ENCODE measurements around the gene SH3D19.

The SH3D19 gene

DNA sequence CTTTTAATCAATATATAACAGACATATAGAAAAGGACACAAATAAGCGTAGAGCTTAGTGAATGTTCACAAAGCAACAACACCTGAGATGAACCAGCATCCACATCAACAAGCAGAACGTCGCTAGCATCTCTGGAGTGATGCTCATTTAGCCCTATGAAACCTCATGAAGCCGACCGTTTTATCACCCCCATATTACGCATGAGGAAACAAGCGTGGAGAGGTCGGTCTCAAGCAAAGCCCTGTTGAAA, 226.5 kb downstream of the SH3D19 start:
- DNase-seq (no peak), ATAC-seq (ENCODE audit: insufficient read depth, low read depth) (no peak)
- Histone ChIP-seq H3K27ac (ENCODE audit: low read length) (peak overlapping the region; percentile 57), H3K9ac (ENCODE audit: low read depth, low read length) (peak overlapping the region; percentile 41), H4K20me1 (ENCODE audit: insufficient read depth, low read length) (peaks cover 39% of the 10 kb centered on the region), H3K4me3 (ENCODE audit: low read depth in 1 of 2, low read length in 2 of 2) (peak overlapping the region; percentile 12 to 96; a peak in 3 of 4 replicates), H3K36me3 (ENCODE audit: insufficient read depth, low read length) (peaks cover 43% of the 10 kb centered on the region), H3K4me2 (ENCODE audit: insufficient read depth, low read length) (peak overlapping the region; percentile 73), H3K4me1 (ENCODE audit: insufficient read depth, low read length) (peaks cover 25% of the 10 kb centered on the region), H3K9me3 (ENCODE audit: insufficient read depth, low read length, severe bottlenecking) (no peaks in the 10 kb centered on the region), H3K27me3 (ENCODE audit: insufficient read depth, low read length, poor library complexity) (no peaks in the 10 kb centered on the region), H2AFZ (ENCODE audit: low read depth, low read length) (peak overlapping the region; percentile 80), H3K79me2 (ENCODE audit: insufficient read depth, low read length) (peaks cover 44% of the 10 kb centered on the region)
- no peak for TF ChIP-seq EZH2 (IDR thresholded peaks at IDR 0.05; ENCODE audit: borderline replicate concordance, low read depth, low read length, severe bottlenecking)
- TF ChIP-seq, protein P1, sequence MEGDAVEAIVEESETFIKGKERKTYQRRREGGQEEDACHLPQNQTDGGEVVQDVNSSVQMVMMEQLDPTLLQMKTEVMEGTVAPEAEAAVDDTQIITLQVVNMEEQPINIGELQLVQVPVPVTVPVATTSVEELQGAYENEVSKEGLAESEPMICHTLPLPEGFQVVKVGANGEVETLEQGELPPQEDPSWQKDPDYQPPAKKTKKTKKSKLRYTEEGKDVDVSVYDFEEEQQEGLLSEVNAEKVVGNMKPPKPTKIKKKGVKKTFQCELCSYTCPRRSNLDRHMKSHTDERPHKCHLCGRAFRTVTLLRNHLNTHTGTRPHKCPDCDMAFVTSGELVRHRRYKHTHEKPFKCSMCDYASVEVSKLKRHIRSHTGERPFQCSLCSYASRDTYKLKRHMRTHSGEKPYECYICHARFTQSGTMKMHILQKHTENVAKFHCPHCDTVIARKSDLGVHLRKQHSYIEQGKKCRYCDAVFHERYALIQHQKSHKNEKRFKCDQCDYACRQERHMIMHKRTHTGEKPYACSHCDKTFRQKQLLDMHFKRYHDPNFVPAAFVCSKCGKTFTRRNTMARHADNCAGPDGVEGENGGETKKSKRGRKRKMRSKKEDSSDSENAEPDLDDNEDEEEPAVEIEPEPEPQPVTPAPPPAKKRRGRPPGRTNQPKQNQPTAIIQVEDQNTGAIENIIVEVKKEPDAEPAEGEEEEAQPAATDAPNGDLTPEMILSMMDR (IDR thresholded peaks at IDR 0.05; ENCODE audit: borderline replicate concordance, extremely low read depth, low read length, poor library complexity, severe bottlenecking), result no peak

DNA sequence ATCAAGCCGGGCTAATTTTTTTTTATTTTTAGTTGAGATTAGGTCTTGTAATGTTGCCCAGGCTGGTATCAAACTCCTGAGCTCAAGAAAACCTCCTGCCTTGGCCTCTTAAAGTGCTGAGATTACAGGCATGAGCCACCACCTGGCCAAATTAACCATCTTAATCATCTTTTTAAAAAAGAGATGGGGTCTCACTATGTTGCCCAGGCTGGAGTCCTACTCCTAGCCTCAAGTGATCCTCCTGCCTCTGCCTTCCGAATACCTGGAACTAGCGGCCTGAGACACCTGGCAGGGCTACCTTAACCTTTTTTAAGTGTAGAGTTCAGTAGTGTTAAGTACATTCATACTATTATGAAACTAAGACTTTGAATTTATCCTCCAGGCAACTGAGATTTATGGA, 227.6 kb downstream of the SH3D19 start:
- H3K9ac ChIP-seq (ENCODE audit: low read depth, low read length), result no peak overlapping the region
- no peaks in the 10 kb centered on the region for H3K27me3 ChIP-seq (ENCODE audit: insufficient read depth, low read length, poor library complexity)
- no peak overlapping the region for H3K4me2 ChIP-seq (ENCODE audit: insufficient read depth, low read length)
- H3K4me3 ChIP-seq (ENCODE audit: low read depth in 1 of 2, low read length in 2 of 2), result no peak overlapping the region
- ATAC-seq (ENCODE audit: insufficient read depth, low read depth), result no peak
- TF ChIP-seq, protein P1 (IDR thresholded peaks at IDR 0.05; ENCODE audit: borderline replicate concordance, extremely low read depth, low read length, poor library complexity, severe bottlenecking), result no peak
- TF ChIP-seq EZH2 (IDR thresholded peaks at IDR 0.05; ENCODE audit: borderline replicate concordance, low read depth, low read length, severe bottlenecking), result no peak
- H4K20me1 ChIP-seq (ENCODE audit: insufficient read depth, low read length), result peaks cover 29% of the 10 kb centered on the region
- DNase-seq, result no peak
- no peak overlapping the region for H3K27ac ChIP-seq (ENCODE audit: low read length)
- 0 out of 2 replicates have a peak overlapping the region, but pooled peaks have one; percentile 25 for H2AFZ ChIP-seq (ENCODE audit: low read depth, low read length)
- no peaks in the 10 kb centered on the region for H3K9me3 ChIP-seq (ENCODE audit: insufficient read depth, low read length, severe bottlenecking)
- H3K4me1 ChIP-seq (ENCODE audit: insufficient read depth, low read length), result peaks cover 25% of the 10 kb centered on the region
- peaks cover 34% of the 10 kb centered on the region for H3K79me2 ChIP-seq (ENCODE audit: insufficient read depth, low read length)
- H3K36me3 ChIP-seq (ENCODE audit: insufficient read depth, low read length), result peaks cover 32% of the 10 kb centered on the region

- Histone ChIP-seq H3K36me3 (ENCODE audit: insufficient read depth, low read length) (peaks cover 6% of the 10 kb centered on the region), H3K79me2 (ENCODE audit: insufficient read depth, low read length) (peaks cover 7% of the 10 kb centered on the region), H3K27ac (ENCODE audit: low read length) (no peak overlapping the region), H3K9me3 (ENCODE audit: insufficient read depth, low read length, severe bottlenecking) (no peaks in the 10 kb centered on the region), H3K4me1 (ENCODE audit: insufficient read depth, low read length) (peaks cover 7% of the 10 kb centered on the region), H4K20me1 (ENCODE audit: insufficient read depth, low read length) (peaks cover 5% of the 10 kb centered on the region), H3K4me3 (ENCODE audit: low read depth in 1 of 2, low read length in 2 of 2) (no peak overlapping the region), H3K27me3 (ENCODE audit: insufficient read depth, low read length, poor library complexity) (no peaks in the 10 kb centered on the region), H3K4me2 (ENCODE audit: insufficient read depth, low read length) (no peak overlapping the region), H2AFZ (ENCODE audit: low read depth, low read length) (no peak overlapping the region), H3K9ac (ENCODE audit: low read depth, low read length) (no peak overlapping the region)
- ATAC-seq (ENCODE audit: insufficient read depth, low read depth) (no peak), DNase-seq (no peak)
- TF ChIP-seq, protein P1 (IDR thresholded peaks at IDR 0.05; ENCODE audit: borderline replicate concordance, extremely low read depth, low read length, poor library complexity, severe bottlenecking), result no peak
These were observed 230.3 kb downstream of the SH3D19 start for GRCh38 chr4:151095142-151095541.

DNA sequence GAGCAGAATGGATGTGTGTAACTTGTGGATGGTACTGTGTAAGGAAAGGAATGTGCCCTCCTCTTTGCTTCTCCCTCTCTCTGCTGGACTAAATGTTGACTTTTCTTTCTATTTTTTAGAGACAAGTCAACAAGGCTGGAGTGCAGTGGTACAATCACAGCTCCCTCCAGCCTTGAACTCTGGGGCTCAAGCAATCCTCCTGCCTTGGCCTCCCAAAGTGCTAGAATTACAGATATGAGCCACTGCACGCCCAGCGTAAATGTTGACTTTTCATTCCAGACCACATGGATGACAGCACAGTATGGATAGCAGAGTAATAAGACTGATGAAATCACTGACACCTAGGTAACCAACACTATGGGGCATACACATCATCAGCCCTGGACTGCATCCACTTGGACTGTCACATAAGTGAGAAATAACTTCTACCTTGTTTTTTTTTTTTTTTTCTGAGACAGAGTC, 231.1 kb downstream of the SH3D19 start:
- no peaks in the 10 kb centered on the region for H4K20me1 ChIP-seq (ENCODE audit: insufficient read depth, low read length)
- no peaks in the 10 kb centered on the region for H3K9me3 ChIP-seq (ENCODE audit: insufficient read depth, low read length, severe bottlenecking)
- DNase-seq, result no peak
- ATAC-seq (ENCODE audit: insufficient read depth, low read depth), result no peak
- no peaks in the 10 kb centered on the region for H3K27me3 ChIP-seq (ENCODE audit: insufficient read depth, low read length, poor library complexity)
- no peaks in the 10 kb centered on the region for H3K36me3 ChIP-seq (ENCODE audit: insufficient read depth, low read length)
- H3K79me2 ChIP-seq (ENCODE audit: insufficient read depth, low read length), result no peaks in the 10 kb centered on the region
- H3K4me2 ChIP-seq (ENCODE audit: insufficient read depth, low read length), result no peak overlapping the region
- peaks cover 7% of the 10 kb centered on the region for H3K4me1 ChIP-seq (ENCODE audit: insufficient read depth, low read length)
- H3K4me3 ChIP-seq (ENCODE audit: low read depth in 1 of 2, low read length in 2 of 2), result no peak overlapping the region
- H3K9ac ChIP-seq (ENCODE audit: low read depth, low read length), result no peak overlapping the region
- H2AFZ ChIP-seq (ENCODE audit: low read depth, low read length), result no peak overlapping the region
- TF ChIP-seq, protein P1 (IDR thresholded peaks at IDR 0.05; ENCODE audit: borderline replicate concordance, extremely low read depth, low read length, poor library complexity, severe bottlenecking), result no peak
- TF ChIP-seq EZH2 (IDR thresholded peaks at IDR 0.05; ENCODE audit: borderline replicate concordance, low read depth, low read length, severe bottlenecking), result no peak
- no peak overlapping the region for H3K27ac ChIP-seq (ENCODE audit: low read length)
